Effector memory CD4-positive, alpha-beta T cell (primary cell): ENCODE results near the gene BLMH.

Source experiments
- DNase-seq, 3 donors: peaks; one replicate each; pipeline ENCODE4 v3.0.0-alpha.2; 2020
- H3K27ac ChIP-seq: 2 replicates; pipeline ENCODE4 v1.7.0; 2013; ENCODE audit warnings: mild to moderate bottlenecking, low read length, moderate library complexity; ENCODE audit not compliant: insufficient read depth, poor library complexity, severe bottlenecking
- H3K27me3 ChIP-seq: replicated peaks from 2 replicates; pipeline ENCODE4 v1.7.0; 2013; ENCODE audit warnings: mild to moderate bottlenecking, low read length; ENCODE audit not compliant: insufficient read depth, control insufficient read depth, poor library complexity, severe bottlenecking
- H3K36me3 ChIP-seq: 2 replicates; pipeline ENCODE4 v1.7.0; 2013; ENCODE audit warnings: mild to moderate bottlenecking, low read length, moderate library complexity; ENCODE audit not compliant: control insufficient read depth, insufficient read depth
- H3K4me1 ChIP-seq: 2 replicates; pipeline ENCODE4 v1.7.0; 2013; ENCODE audit warnings: low read length, mild to moderate bottlenecking; ENCODE audit not compliant: control insufficient read depth, insufficient read depth, poor library complexity, severe bottlenecking
- H3K4me3 ChIP-seq: 2 replicates; pipeline ENCODE4 v1.7.0; 2013; ENCODE audit warnings: low read length, low read depth, mild to moderate bottlenecking; ENCODE audit not compliant: insufficient read depth, poor library complexity, severe bottlenecking
- H3K9me3 ChIP-seq: 2 replicates; pipeline ENCODE4 v1.7.0; 2013; ENCODE audit warnings: mild to moderate bottlenecking, low read length, moderate library complexity; ENCODE audit not compliant: control insufficient read depth

BLMH gene

GRCh38 chr17:30199600-30199999 lies 92.1 kb downstream of the BLMH start:
- H3K36me3 ChIP-seq, result no peaks in the 10 kb centered on the region
- no peak overlapping the region for H3K27ac ChIP-seq

More at GRCh38 chr17:30199600-30199999, 92.1 kb downstream of the BLMH start:
- no peaks in the 10 kb centered on the region for H3K27me3 ChIP-seq
- H3K4me3 ChIP-seq, result no peak overlapping the region
- no peaks in the 10 kb centered on the region for H3K4me1 ChIP-seq
- H3K9me3 ChIP-seq, result no peaks in the 10 kb centered on the region
- DNase-seq, result no peak
